Heart left ventricle (tissue), 16 donors: Measurements from ENCODE around the gene LRP1. TPM values are rescaled to one million over a fixed set of nuclear protein-coding genes. Genes with fewer than 3 reads are reported as not detected.

Experiments used
- ATAC-seq, 4 donors: fragments of 200-7000 bp; cut with Tn5 transposase; one replicate each; pipeline ENCODE4 v1.9.1; 2020 to 2022; ENCODE audit warnings: moderate library complexity in 4 of 4, mild to moderate bottlenecking in 3 of 4, moderate number of reproducible peaks in 1 of 4
- DNase-seq, 5 donors: peaks; one replicate each; pipeline ENCODE4 v3.0.0-alpha.2; 2020
- H3K27ac ChIP-seq, 12 donors: fragments of 200-600 bp; sonication (generic) in 4 of 12; one replicate each; pipeline versions ENCODE4 v1.5.0 to v1.8.0; 2016 to 2022; ENCODE audit warnings: mild to moderate bottlenecking in 2 of 12
- H3K27me3 ChIP-seq, 9 donors: fragments of 200-600 bp; sonication (generic) in 2 of 9; one replicate each; pipeline versions ENCODE4 v1.5.1 to v1.8.0; 2016 to 2022; ENCODE audit warnings: mild to moderate bottlenecking in 3 of 9
- H3K36me3 ChIP-seq, 9 donors: fragments of 200-600 bp; sonication (generic) in 2 of 9; one replicate each; pipeline versions ENCODE4 v1.5.0 to v1.8.0; 2018 to 2022; ENCODE audit warnings: mild to moderate bottlenecking in 2 of 9
- H3K4me1 ChIP-seq, 12 donors: fragments of 200-600 bp; sonication (generic) in 4 of 12; one replicate each; pipeline versions ENCODE4 v1.5.0 to v1.8.0; 2016 to 2022; ENCODE audit warnings: mild to moderate bottlenecking in 3 of 12
- H3K4me3 ChIP-seq, 12 donors: fragments of 200-600 bp; sonication (generic) in 4 of 12; one replicate each; pipeline versions ENCODE4 v1.5.0 to v1.8.0; 2017 to 2022; ENCODE audit warnings: mild to moderate bottlenecking in 9 of 12, moderate library complexity in 4 of 12
- H3K9me3 ChIP-seq, 12 donors: fragments of 200-600 bp; sonication (generic) in 4 of 12; one replicate each; pipeline versions ENCODE4 v1.5.0 to v1.8.0; 2016 to 2022; ENCODE audit warnings: mild to moderate bottlenecking in 1 of 12
- CTCF ChIP-seq, 12 donors: fragments of 200-600 bp; sonication (generic) in 4 of 12; IDR thresholded peaks; one replicate each; pipeline versions ENCODE4 v1.5.0 to v1.8.0; 2018 to 2022; ENCODE audit warnings: antibody characterized with exemption in 12 of 12, mild to moderate bottlenecking in 5 of 12
- POLR2A ChIP-seq, 2 donors: fragments of 450-650 bp; IDR thresholded peaks; one replicate each; pipeline ENCODE4 v1.6.1; 2017; ENCODE audit warnings: antibody characterized with exemption in 2 of 2, mild to moderate bottlenecking in 2 of 2, moderate library complexity in 2 of 2
- WGBS, 4 donors: extraction: QIAGEN DNeasy Blood & Tissue Kit in 2 of 4; methylation state at CpG; one replicate each; pipeline versions ENCODE4 v1.1.5 to v1.1.7; 2013 to 2018; 5-methylcytosine and 5-hydroxymethylcytosine counted together
- intact Hi-C, 10 donors: fragments of 100-400 bp; cut with DNase I; formaldehyde crosslinking; loops; one replicate each; pipeline versions ENCODE4 v1.11.1 to v1.14.2; 2022
- polyA plus RNA-seq, 2 donors: library from polyadenylated mRNA; stranded (reverse); fragments of 200-250 nt; gene quantifications; one replicate each; pipeline ENCODE4 v1.2.3, GENCODE V29; 2013
- total RNA-seq, 9 donors: library from RNA; depleted of rRNA in 2 of 9; stranded (reverse); fragments of >200 nt in 2 of 9; fragmentation: NEBNext Ultra II Directional in 3 of 9; extraction: Animal tissue kit (Norgen Biotek cat#: 25700) in 3 of 9; gene quantifications; one replicate each; pipeline versions ENCODE4 v1.1.0 to v1.2.4, GENCODE V29; 2016 to 2023
- donor health status: ischemic (EF 13 %, LVEDD 7.1; RV severe dilation, severe dysfunction).
- donor health status: healthy with polysubstance abuse.
- donor health status: DM: no; HTN: yes; CAD: no.
- donor health status: DM: no; HTN: no; CAD: no.
- donor health status: ischemic (EF 25% LVEDD 6.9; RV normal size, moderate dysfunction).
- donor health status: ischemic (EF 25% LVEDD 5.7; RV mildly dilated, moderate dysfunction).
- donor health status: healthy.
- donor health status: DM: yes; HTN: yes; CAD: no.
- donor health status: ischemic (EF 35%, LVEDD 5.7; RV mildly dilated, moderate dysfunction).
- donor health status: nonischemic (EF 11% LVEDD 7.7; RV severe dilation, severe dysfunction).
- donor health status: DM: yes; HTN: yes; CAD: no.
- donor health status: PGD.
- donor health status: ischemic (EF 29% LVEDD 5.4; RV normal size, mild dysfunction).
- donor health status: nonischemic (EF 23%, LVEDD 6.1; RV moderate dilation, normal function).

LRP1 gene
- total and polyA plus RNA-seq, 11 donors, result 23.0 to 316 (median 69.0) TPM

GRCh38 chr12:57240926-57241401 lies 112.7 kb downstream of the LRP1 start:
- no peak overlapping the region for H3K27ac ChIP-seq
- no peak for ATAC-seq
- 27 to 50% (median 28%) methylated on average over 18 to 19 of the region's 19 CpGs; no CpG with 5 or more reads in 1 of the 4 donors for WGBS, 4 donors
- H3K27me3 ChIP-seq, result peaks cover 4 to 74% (median 36%) of the 10 kb centered on the region in 9 donors
- no peaks in the 10 kb centered on the region for H3K9me3 ChIP-seq
- intact Hi-C loops, result no loop called here
- peak overlapping the region in 9 of 12 donors; percentile 44 to 66 (median 57) for H3K4me3 ChIP-seq
- no peaks in the 10 kb centered on the region for H3K36me3 ChIP-seq
- TF ChIP-seq POLR2A (IDR thresholded peaks at IDR 0.05) (no peak), CTCF (IDR thresholded peaks at IDR 0.05) (no peak)
- peak in 1 of 5 donors; percentile 61 for DNase-seq
- peaks cover 5 to 80% (median 50%) of the 10 kb centered on the region in 12 donors for H3K4me1 ChIP-seq

- Histone ChIP-seq H3K27ac (no peak overlapping the region), H3K4me3 (peak overlapping the region in 1 of 12 donors; percentile 40), H3K4me1 (peaks cover 5 to 73% (median 50%) of the 10 kb centered on the region in 12 donors), H3K9me3 (no peaks in the 10 kb centered on the region), H3K27me3 (peaks cover 4 to 68% (median 36%) of the 10 kb centered on the region in 9 donors), H3K36me3 (no peaks in the 10 kb centered on the region)
- TF ChIP-seq CTCF (IDR thresholded peaks at IDR 0.05) (no peak), POLR2A (IDR thresholded peaks at IDR 0.05) (no peak)
- no peak for DNase-seq
- intact Hi-C loops, result no loop called here
- 18 to 44% (median 36%) methylated on average over 48 of the region's 48 CpGs for WGBS, 4 donors
- ATAC-seq, result no peak
Observed at GRCh38 chr12:57241402-57242310, 113.4 kb downstream of the LRP1 start.

- no peak overlapping the region for H3K27ac ChIP-seq
- TF ChIP-seq CTCF (IDR thresholded peaks at IDR 0.05), result no peak
- no peak for TF ChIP-seq POLR2A (IDR thresholded peaks at IDR 0.05)
- ATAC-seq (peak in 2 of 4 donors; percentile 1 to 20), DNase-seq (peak; percentile 55 to 79 (median 70))
- H3K4me3 ChIP-seq, result peak overlapping the region in 11 of 12 donors; percentile 19 to 57 (median 45)
- H3K9me3 ChIP-seq, result no peaks in the 10 kb centered on the region
- no peaks in the 10 kb centered on the region for H3K36me3 ChIP-seq
- peaks cover 4 to 61% (median 36%) of the 10 kb centered on the region in 9 donors for H3K27me3 ChIP-seq
- intact Hi-C loops, result no loop called here
- 4 to 8% (median 4%) methylated on average over 15 to 18 of the region's 18 CpGs for WGBS, 4 donors
- H3K4me1 ChIP-seq, result peaks cover 5 to 67% (median 50%) of the 10 kb centered on the region in 12 donors
Observed at GRCh38 chr12:57242329-57242690, 114.0 kb downstream of the LRP1 start.
